GM18498 (cell line): ENCODE results near the gene ETS1.
A peak's percentile ranks its signal among the peaks of the same experiment; 100 is the strongest.

Source experiments
- ATAC-seq: cut with Tn5 transposase; IDR thresholded peaks from one replicate; pipeline ENCODE4 v1.9.1; 2021; ENCODE audit warnings: mild to moderate bottlenecking, moderate library complexity; ENCODE audit not compliant: unreplicated experiment

The ETS1 gene

DNA sequence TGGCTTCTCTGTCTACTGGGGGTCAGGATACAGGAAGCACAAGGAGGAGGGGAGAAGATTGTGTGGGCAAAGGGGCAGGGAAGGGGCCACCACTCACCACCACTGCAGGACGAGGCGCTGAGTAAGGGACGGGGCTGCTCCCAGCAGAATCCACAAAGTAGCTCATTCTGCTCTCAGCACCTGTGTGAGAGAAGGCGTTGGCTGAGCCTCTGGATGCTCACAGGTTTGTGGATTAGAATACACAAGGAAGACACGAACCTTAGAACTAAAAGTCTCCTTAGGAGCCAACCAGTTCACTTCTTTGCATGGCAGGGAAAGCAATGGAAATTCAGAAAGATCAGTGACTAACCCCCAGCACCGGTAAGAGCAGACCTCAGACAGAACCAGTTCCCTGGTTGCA is 14.4 kb downstream of the ETS1 start:
- no peak for ATAC-seq

DNA sequence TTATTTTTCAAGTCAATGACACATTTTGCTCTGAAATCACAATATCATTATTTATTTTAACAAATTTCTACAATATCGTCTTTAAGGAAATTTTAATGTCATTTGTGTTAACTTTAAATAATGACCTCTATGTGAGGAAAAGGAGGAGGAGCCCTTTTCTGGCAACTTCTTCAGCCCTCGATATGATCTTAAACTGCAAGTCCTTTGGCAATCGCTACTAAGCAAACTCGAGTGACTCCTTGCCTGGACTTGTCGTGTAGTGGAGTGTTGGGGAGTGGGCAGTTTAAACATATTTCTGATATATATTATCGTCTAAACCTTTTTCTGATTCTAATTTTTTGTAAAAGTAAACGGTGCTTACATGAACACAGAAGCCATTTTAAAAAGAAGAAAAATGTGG is 16.7 kb downstream of the ETS1 start:
- no peak for ATAC-seq

DNA sequence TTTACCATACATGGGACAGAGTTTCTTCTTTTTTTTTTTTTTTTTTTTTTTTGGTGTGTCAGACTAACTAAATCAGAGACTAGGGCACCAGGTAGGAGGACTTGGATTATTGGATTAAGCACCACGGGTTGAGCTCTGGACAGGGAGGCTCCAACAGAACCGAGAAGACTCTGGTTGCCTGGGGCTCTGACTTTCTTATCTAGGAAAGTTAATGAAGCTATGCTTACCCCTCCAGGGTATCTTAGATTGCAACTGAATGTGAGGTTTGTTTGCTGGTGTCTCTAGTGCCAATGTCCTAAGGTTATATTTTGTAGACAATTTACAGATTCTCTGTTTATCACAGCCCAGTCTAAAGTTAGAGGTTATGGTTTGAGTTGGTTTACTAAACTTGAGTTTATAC is 18.1 kb downstream of the ETS1 start:
- ATAC-seq: no peak

- no peak for ATAC-seq
Measured at GRCh38 chr11:128568166-128568778, 19.1 kb downstream of the ETS1 start.

- no peak for ATAC-seq
Measured at GRCh38 chr11:128567130-128567529, 20.2 kb downstream of the ETS1 start.

GRCh38 chr11:128565881-128566280 is 21.5 kb downstream of the ETS1 start:
- ATAC-seq: no peak

DNA sequence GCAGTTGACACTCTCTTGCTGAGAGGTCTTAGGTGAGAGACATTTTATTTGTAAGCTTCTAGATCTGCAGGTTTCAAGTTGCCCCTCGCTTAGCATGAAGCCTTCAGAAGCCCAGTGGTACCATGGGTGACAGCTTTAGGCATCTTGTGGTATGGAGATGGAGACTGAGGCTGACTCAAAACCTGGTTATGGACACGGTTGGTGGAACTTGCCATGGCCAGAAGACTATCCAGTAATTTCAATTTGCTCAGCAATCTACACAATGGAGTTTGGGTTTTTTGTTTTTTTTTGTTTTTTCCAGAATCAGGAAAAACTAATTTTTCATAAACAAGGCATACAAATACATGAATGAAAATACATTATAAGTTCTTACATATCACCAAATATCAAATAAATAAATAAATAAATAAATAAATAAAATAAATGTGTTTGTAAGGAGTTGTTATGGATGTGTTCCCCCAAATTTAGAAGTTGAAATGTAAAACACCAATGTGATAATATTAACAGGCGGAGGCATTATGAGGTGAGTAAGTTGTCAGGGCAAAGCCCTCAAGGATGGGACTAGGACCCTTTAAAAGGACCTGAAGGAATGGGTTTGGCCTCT is 22.6 kb downstream of the ETS1 start:
- ATAC-seq: no peak

DNA sequence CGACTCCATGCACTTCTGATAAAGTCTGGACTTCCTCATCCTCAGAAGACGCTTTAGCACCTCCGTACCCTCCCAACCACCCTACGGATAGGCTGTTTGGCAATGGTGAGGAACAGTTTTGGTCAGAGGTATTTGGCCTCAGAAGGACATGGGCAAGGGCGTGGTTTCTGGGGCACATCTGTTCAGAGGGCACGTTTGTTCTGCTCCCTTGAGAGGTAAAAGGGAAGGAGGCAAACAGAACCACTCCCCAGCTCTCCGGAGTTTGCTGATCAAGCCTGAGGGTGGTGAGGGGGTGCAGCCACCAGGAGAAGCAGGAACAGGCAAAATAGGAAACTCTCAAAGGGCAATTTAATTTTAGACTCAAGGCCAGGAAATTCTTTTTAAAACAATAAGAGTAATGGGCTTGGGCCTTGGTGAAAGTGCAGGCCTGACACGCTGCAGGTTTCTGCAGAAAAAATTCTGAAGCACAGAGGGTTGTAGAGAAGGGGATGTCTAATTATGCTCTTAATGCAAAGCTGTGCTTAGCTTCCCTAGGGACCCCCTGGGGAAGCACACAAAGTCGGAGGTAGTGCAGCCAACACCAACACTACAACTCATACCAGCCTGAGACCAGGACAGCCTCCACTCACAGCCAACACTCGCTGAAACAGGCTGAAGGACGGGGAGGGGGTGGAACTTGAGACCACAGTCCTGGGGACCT is 23.3 kb downstream of the ETS1 start:
- ATAC-seq: no peak

- ATAC-seq: no peak
Measured at GRCh38 chr11:128563308-128563707, 24.1 kb downstream of the ETS1 start.

GRCh38 chr11:128559496-128560103 is 27.8 kb downstream of the ETS1 start:
- peak; percentile 38 for ATAC-seq

DNA sequence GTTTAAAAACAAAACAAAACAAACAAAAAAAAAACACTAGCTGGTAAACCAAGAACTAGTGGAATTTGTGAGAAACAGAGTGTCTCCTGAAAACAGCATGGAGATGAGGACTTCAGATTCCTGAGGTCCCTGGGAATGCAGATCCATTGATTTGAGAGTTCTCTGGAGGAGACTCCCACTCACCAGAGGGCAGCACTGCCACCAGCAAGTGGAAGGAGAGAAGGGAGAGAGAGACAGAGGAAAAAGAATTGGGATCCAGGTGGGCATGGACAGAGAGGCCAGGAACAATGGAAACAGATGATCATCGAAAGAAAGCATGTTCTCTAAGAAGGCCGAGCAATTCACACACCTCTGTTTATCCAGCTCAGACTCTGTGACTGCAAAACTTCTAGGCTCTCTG is 31.8 kb downstream of the ETS1 start:
- ATAC-seq: no peak

DNA sequence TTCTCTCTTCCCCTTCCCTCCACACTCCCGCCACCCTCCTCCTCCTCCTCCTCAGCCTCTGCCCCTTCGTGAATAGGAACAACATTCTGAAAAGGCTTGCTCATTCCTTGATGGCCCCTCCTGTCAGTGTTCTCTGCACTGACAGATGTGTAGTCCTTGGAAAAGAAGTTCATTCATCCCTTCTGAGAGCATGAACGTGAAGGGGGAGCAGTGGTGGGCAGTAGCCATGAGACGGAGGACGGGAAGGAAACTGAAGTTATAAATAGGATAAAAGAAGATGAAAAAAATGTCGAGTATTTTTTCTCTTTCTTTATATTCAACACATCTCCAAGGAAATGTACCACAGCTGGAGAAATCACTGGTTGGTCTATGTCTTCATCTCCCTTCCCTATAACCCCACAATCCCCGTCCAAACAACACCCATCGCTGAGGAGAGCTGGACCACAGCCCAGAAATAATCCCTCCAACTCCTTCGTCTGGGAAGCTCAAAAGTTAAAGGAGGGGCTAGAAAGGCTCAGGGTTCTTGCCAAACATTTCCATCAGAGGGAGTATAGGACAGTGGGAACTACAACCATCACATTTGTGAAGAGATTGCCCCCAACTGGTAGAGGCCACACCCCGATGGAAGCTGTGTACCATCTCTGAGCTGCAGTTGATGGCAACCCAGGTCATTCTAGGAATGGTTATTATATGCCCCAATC is 33.5 kb downstream of the ETS1 start:
- no peak for ATAC-seq

DNA sequence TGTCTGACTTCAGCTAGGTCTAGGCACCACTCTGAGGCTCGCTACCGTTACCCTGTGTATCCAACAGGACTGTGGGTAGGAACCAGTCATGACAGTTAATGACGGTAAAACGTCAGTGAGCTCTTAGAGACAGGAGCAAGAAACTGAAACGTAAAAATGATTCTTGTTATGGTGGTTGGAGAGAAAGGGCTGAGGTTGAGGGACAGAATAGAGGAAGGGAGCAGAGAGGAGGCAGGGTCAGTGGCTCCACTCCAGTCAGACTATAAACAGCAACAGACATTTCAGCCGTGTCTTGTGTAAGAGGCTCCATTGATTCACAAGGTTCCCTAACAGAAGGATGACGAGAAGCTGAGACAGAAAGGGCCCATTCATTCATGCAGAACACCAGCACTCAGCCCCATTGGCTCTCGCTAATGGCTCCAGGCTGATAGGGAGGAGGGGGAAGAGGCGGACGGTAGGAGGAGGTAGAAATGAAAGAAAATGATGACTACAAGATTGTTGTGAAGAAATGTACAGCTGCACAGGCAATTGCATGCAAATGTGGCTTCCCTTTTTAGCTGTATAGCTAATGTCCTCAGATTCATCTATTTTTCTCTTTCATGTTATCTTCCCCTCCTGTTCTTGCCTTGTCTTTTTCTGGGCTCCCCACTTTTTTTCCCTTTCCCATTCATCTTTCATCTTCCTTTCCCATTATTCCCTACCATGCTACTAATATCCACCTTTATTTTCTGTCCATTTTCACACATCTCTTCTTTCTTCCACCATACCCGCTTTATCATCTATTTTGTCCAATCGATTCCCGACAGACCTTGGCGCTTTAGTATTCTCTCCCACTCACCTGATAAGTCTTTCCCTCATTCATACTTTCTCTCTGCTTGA is 34.3 kb downstream of the ETS1 start:
- ATAC-seq: peak; percentile 64

GRCh38 chr11:128551611-128552335 is 35.6 kb downstream of the ETS1 start:
- ATAC-seq: peak; percentile 67

- ATAC-seq: no peak
Measured at GRCh38 chr11:128551058-128551457, 36.3 kb downstream of the ETS1 start.

- ATAC-seq: no peak
Measured at GRCh38 chr11:128550261-128550821, 37.0 kb downstream of the ETS1 start.

DNA sequence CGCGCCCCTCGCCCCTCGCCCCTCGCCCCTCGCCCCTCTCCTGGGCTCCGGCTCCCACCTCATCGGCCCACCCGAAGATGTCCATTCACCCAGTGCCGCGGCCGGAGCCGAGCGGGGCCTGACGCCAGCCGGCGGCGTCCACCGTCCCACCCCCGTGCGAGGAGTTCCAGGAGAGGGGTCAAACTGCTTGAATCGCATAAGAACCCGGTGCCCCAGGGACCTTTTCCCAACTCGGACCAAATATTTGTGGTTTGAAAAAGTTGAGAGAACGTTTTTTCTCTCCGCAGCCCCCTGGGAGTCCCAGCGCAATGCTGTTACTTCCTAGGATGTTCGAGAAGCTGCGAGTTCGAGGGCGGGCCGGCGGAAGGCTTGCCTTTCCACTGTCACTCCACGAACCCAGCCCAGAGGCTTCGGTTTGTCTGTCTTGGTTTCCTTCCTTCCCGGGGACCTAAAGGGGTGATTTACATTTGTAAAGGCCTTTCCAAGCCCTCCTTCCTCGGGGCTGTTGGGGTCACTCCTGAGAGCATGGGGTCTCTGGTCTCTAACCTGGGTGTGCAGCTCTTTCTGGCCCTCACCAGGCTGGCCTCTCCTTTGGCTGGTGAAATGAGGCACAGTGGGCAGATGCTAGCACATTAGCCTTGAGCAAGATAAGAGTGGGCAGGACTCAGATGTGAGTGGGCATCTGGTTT is 38.0 kb downstream of the ETS1 start:
- ATAC-seq: no peak

- ATAC-seq: no peak
Measured at GRCh38 chr11:128548649-128549255, 38.6 kb downstream of the ETS1 start.
